GM13977 (cell line): ENCODE data around the gene LNX2.

Experiments
- DNase-seq: peaks from one replicate; pipeline ENCODE4 v3.0.0; 2012; ENCODE audit warnings: low spot score
- in situ Hi-C: fragments of 300-500 bp; cut with MboI; formaldehyde crosslinking; loops from one replicate; pipeline ENCODE4 v1.12.0; 2022; ENCODE audit warnings: low sequenced_read_pairs, low pct_unique_long_range_greater_than_20kb, mixed read lengths, inconsistent platforms; ENCODE audit not compliant: unreplicated experiment
- TF ChIP-seq, protein P1 (sequence below): IDR thresholded peaks from 2 replicates; pipeline ENCODE4 v1.5.1; 2012; ENCODE audit warnings: mild to moderate bottlenecking, control low read depth; ENCODE audit not compliant: insufficient read depth; ENCODE audit errors: extremely low read depth, missing control alignments

Gene LNX2

DNA sequence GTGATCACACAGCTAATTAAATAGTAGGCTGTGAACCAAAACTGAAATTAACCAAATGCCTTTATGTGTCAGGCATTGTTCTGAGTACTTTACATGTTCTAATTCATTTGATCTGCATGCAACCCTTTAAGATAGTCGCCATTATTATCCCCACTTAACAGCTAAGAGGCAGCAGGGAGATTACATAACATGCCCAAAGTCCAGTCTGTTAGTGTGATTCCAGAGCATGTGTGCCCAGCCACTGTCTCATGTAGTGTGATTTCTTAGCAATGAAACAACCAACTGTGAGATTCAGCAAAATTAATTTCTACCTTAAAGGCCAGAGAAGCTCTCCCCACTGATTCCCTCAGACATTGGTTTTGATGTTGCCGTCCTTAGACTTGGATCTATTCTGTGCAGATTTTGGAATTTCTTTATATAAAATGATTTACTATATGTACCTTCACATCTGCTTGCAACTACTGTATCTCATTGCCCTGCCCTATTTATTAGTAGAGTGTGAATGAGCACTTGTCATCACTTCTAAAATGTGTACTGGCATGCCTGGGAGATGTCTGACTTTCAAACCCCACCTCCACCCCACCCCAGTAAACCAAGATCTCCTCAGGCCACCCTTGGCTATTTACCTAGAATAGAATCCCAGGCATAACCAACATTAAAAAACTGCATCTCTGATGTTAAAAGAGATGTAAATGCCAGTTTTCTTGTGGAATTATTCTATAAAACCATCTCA, 42.6 kb upstream of the LNX2 start:
- TF ChIP-seq, protein P1, sequence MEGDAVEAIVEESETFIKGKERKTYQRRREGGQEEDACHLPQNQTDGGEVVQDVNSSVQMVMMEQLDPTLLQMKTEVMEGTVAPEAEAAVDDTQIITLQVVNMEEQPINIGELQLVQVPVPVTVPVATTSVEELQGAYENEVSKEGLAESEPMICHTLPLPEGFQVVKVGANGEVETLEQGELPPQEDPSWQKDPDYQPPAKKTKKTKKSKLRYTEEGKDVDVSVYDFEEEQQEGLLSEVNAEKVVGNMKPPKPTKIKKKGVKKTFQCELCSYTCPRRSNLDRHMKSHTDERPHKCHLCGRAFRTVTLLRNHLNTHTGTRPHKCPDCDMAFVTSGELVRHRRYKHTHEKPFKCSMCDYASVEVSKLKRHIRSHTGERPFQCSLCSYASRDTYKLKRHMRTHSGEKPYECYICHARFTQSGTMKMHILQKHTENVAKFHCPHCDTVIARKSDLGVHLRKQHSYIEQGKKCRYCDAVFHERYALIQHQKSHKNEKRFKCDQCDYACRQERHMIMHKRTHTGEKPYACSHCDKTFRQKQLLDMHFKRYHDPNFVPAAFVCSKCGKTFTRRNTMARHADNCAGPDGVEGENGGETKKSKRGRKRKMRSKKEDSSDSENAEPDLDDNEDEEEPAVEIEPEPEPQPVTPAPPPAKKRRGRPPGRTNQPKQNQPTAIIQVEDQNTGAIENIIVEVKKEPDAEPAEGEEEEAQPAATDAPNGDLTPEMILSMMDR: no peak
- in situ Hi-C loops: no loop called here
- no peak for DNase-seq

DNA sequence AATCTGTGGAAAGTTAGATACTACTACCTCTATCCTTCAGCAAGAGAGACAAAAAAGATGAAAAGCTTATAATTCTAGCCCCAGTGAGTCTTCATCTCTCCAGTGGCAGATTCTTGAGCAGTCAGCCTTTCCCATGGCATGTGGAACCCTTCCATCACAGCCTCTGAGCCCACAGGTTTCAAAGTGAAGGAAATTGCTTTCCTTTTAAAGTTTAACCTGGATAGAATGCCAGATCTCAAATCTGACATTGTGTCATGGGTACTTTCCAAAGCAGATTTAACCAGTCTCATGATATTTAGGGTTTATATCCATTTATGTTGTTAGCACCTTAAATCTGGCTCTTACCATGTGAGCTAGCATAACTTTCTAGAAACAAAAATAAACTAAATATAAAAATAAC, 40.7 kb upstream of the LNX2 start:
- TF ChIP-seq, protein P1: no peak
- in situ Hi-C loops: no loop called here

DNA sequence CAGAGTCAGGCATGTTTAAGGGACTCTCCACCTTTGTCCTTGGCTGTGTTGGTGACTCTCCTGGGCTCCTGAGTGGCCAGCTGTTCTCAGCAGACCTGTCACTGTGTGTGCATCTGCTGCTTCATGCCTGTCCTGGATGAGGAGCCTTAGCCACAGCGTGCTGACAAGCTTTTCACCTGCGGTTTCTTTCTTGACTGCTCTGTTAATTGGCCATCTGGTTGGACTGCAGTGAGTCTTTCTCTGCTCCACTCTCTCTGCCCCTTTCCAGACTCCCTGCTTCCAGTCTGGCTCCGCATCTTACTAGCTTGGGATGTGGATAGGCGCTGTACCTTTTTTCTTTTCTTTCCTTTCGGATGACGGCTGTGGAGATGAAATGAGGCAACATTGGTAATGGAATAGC, 40.2 kb upstream of the LNX2 start:
- in situ Hi-C loops: no loop called here
- TF ChIP-seq, protein P1: no peak
- no peak for DNase-seq

More for the DNA sequence above, 40.7 kb upstream of the LNX2 start:
- no peak for DNase-seq

DNA sequence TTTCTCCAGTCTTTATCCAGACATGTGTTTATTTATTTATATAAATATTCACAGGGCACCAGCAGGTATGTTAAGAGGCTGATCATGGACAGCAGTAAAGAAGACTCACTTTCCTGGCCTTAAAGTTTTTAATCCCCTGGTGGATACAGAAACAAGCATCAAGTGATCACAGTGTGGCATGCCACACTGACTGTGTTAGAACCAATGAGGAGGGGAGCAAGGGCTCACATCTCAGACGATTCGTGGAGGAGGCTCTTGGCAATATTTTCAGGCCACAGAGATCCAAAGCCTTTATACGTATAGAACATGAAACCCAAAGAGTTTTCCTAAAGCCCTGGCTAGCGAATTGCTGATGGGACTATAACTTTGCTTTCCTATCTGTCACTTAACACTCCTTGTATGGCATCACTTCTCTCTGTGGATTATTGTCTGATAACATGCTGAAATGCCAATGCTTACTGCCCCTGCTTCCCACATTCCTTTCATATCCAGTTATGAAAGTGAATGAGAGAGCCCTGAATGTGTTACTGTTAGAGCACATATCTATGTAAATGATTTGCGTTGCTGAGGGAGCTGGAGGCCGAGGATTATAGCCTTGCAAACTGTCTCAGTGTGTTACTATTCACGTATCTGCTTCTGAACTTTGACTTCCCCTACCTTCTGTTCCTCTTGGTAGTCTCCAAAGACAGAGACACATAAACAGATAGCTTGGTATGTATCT, 39.0 kb upstream of the LNX2 start:
- TF ChIP-seq, protein P1: no peak
- in situ Hi-C loops: no loop called here
- no peak for DNase-seq

DNA sequence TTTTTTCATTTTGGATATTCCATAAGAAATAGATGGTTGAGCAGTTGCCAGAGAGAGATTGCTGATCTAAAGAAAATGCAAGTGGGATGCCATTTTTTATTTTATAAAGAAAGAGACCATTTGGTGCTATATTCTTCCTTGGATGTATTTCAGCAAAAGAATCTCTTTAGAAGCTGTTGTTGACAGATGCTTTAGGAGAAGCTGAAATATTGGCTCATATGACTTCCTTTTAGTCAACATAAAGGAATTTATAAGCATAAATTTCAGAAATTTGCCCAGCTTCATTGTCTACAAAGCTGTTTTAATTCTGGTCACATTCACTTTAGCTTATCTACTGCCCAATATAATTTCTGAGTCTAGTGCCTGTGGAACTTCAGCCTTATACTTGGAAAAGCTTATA, 38.2 kb upstream of the LNX2 start:
- no peak for DNase-seq
- in situ Hi-C loops: no loop called here
- TF ChIP-seq, protein P1: no peak

DNA sequence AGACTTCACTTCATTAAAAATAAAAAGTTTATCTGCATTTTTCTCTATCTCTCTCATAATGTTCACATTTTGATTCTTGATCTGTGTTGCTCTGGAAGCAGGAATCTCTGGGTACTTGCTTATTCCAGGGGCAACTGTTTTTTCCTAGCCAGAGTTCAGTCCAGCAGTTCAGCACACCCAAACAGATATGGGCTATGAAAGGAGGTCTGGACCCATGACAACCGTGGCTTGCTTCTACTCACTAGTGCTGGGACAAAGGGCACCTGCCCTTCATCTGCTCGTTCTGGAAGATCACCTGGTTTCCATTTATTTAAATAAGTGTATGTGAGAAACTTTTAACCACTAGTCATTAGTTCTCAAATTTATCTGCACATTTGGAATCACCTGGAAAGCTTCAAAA, 37.4 kb upstream of the LNX2 start:
- in situ Hi-C loops: no loop called here
- TF ChIP-seq, protein P1: no peak
- no peak for DNase-seq
